ENCODE data around the gene CPSF6.
"Not testable (repeated sequence)": the region's sequence is repeated elsewhere in the genome, so short reads cannot be mapped to it uniquely, and the experiment has no call there.

CPSF6 gene, protein sequence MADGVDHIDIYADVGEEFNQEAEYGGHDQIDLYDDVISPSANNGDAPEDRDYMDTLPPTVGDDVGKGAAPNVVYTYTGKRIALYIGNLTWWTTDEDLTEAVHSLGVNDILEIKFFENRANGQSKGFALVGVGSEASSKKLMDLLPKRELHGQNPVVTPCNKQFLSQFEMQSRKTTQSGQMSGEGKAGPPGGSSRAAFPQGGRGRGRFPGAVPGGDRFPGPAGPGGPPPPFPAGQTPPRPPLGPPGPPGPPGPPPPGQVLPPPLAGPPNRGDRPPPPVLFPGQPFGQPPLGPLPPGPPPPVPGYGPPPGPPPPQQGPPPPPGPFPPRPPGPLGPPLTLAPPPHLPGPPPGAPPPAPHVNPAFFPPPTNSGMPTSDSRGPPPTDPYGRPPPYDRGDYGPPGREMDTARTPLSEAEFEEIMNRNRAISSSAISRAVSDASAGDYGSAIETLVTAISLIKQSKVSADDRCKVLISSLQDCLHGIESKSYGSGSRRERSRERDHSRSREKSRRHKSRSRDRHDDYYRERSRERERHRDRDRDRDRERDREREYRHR

GRCh38 chr12:69239352-69239921, at the start of gene CPSF6:
TSS of gene CPSF6 (plus strand) at chr12:69239569. CDS start at chr12:69239647, 78 bp downstream.
- H3K4me3 ChIP-seq (ENCODE audit: low read depth, low read length), result peak within 1 kb of the TSS; percentile 73
- ChIA-PET CTCF (interaction anchor here (1.6 kb wide), 1 partner anchor 84 kb away, joined by 3 read pairs; no protein-coding TSS in a partner anchor), POLR2A (no interaction called here)
- peak; percentile 21 for DNase-seq (ENCODE audit: low read depth, low spot score)
- TF ChIP-seq CTCF (IDR thresholded peaks at IDR 0.05; ENCODE audit: insufficient read depth, low read length, missing control alignments), result no peak

DNA sequence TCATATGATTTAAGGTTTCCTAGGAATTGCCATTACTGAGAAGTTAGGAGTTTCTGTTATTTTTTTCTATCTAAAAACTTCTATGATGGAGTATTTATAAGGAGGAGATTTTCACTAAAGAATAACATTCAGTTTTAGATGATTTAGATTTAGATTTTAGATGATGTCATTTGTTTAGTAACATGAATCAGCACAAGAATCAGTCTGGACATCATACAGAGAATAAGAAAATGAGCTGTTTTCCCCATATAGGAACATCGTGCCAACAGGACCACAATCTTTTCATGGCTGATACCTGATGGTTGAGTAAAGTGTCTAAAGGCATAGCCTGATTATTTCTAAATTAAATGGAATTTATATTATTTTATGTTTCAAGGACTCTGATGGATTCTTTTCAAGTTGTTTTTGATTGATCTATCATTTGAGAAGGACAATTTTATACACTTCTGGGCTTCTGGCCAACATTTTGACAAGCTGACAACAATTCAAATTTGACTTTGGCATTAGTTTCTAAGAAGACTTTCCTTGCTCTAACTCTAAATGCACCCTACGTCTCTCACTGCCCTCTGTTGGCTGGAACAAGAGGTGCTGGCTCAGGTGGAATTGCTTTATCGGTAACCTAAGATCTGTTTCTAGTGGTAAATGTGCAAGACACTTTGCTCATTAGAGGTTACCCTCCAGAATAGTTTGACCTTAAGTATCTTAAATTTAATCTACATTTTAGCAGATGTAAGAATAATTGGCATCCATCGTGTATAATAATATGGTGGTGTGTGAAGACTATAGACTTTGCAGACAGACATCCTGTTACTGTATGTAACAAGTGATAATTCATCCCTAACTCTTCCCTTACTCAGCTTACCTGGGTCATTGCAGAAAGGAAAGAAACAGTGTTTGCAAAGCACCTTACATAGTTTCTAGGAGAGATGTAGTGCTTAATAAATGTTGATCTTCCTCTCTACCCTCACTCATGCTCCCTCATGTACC, 42.8 kb upstream of the CPSF6 start:
- POLR2A ChIA-PET, result no interaction called here
- CTCF ChIA-PET, result interaction anchor here (1.7 kb wide), 2 partner anchors 39 to 336 kb away, joined by 4 to 6 read pairs; no protein-coding TSS in a partner anchor
- peak; percentile 8 for TF ChIP-seq CTCF (IDR thresholded peaks at IDR 0.05; ENCODE audit: insufficient read depth, low read length, missing control alignments)
- H3K4me3 ChIP-seq (ENCODE audit: low read depth, low read length), result no peak overlapping the region
- DNase-seq (ENCODE audit: low read depth, low spot score), result no peak

- CTCF ChIA-PET; DNase-seq (ENCODE audit: low read depth, low spot score); POLR2A ChIA-PET; H3K4me3 ChIP-seq (ENCODE audit: low read depth, low read length): not testable (repeated sequence)
These were observed 39.4 kb upstream of the CPSF6 start for GRCh38 chr12:69199976-69200375.

GRCh38 chr12:69204191-69204590, 35.2 kb upstream of the CPSF6 start:
- no peak for DNase-seq (ENCODE audit: low read depth, low spot score)
- no peak overlapping the region for H3K4me3 ChIP-seq (ENCODE audit: low read depth, low read length)
- TF ChIP-seq CTCF (IDR thresholded peaks at IDR 0.05; ENCODE audit: insufficient read depth, low read length, missing control alignments), result no peak
- POLR2A ChIA-PET, result no interaction called here
- CTCF ChIA-PET, result no interaction called here

DNA sequence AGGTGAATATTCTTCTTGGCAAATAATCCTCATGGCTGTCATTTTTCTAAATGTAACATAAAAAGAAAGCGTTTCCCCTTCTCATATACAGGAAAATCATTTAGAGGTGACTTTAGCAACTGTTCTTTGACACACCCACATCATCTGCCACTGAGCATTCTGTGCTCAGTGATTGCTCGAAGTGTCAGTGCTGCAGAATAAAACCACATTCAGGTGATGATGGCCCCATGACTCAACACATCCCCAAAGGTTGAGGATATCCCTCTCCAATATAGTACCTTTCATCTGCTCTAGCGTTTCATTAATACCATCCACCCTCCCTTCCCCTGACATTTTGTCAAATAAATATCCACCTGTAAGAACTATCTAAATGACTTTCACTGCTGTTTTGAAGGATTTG, 28.7 kb upstream of the CPSF6 start:
- TF ChIP-seq CTCF (IDR thresholded peaks at IDR 0.05; ENCODE audit: insufficient read depth, low read length, missing control alignments), result no peak
- ChIA-PET POLR2A (no interaction called here), CTCF (no interaction called here)
- no peak overlapping the region for H3K4me3 ChIP-seq (ENCODE audit: low read depth, low read length)
- no peak for DNase-seq (ENCODE audit: low read depth, low spot score)

- ChIA-PET CTCF (no interaction called here), POLR2A (no interaction called here)
- no peak for TF ChIP-seq CTCF (IDR thresholded peaks at IDR 0.05; ENCODE audit: insufficient read depth, low read length, missing control alignments)
- DNase-seq (ENCODE audit: low read depth, low spot score), result no peak
- H3K4me3 ChIP-seq (ENCODE audit: low read depth, low read length), result no peak overlapping the region
These were observed 28.2 kb upstream of the CPSF6 start for GRCh38 chr12:69211160-69211559.
